ENCODE measurements around the gene TAGLN. TPM values are rescaled to one million over a fixed set of nuclear protein-coding genes. Genes with fewer than 3 reads are reported as not detected.
"Not testable (repeated sequence)": the region's sequence is repeated elsewhere in the genome, so short reads cannot be mapped to it uniquely, and the experiment has no call there.

The TAGLN gene
- total RNA-seq, 1 donor from 2014 or later, result 923 TPM

DNA sequence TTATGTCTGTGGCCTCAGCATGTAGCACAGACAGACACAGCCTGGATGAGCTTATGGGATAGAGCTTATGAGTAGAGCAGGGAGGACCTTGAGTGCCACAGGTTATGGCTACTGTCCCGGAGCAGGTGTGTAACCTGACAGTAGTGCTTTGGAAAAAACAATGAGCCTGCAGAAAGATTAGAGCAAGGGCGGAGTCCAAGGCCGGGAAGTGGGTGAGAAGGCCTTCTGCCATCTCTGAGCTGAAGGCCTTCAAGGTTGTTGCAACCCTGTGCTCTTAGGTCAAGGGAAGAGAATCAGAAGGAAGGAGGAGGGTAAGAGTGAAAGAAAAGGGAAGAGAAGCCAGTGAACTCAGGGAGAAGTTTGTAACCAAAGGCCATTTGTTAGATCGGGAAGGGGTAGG is 3.9 kb upstream of the TAGLN start:
- DNase-seq (ENCODE audit: low spot score), result no peak

DNA sequence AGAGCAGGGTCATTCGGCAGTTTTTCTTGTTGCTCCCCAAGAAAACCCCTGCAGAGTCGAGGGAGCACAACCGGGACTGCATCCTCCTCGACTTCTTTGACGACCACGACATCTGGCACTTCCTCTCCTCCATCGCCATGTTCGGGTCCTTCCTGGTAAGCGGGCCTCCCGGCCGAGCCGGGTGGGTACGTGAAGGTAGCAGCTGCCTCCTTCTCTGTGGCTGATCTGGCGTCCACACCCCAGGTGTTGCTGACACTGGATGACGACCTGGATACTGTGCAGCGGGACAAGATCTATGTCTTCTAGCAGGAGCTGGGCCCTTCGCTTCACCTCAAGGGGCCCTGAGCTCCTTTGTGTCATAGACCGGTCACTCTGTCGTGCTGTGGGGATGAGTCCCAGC is 3.4 kb upstream of the TAGLN start:
- no peak for DNase-seq (ENCODE audit: low spot score)

- DNase-seq (ENCODE audit: low spot score), result no peak
These were observed 2.2 kb upstream of the TAGLN start for GRCh38 chr11:117197006-117197405.

DNA sequence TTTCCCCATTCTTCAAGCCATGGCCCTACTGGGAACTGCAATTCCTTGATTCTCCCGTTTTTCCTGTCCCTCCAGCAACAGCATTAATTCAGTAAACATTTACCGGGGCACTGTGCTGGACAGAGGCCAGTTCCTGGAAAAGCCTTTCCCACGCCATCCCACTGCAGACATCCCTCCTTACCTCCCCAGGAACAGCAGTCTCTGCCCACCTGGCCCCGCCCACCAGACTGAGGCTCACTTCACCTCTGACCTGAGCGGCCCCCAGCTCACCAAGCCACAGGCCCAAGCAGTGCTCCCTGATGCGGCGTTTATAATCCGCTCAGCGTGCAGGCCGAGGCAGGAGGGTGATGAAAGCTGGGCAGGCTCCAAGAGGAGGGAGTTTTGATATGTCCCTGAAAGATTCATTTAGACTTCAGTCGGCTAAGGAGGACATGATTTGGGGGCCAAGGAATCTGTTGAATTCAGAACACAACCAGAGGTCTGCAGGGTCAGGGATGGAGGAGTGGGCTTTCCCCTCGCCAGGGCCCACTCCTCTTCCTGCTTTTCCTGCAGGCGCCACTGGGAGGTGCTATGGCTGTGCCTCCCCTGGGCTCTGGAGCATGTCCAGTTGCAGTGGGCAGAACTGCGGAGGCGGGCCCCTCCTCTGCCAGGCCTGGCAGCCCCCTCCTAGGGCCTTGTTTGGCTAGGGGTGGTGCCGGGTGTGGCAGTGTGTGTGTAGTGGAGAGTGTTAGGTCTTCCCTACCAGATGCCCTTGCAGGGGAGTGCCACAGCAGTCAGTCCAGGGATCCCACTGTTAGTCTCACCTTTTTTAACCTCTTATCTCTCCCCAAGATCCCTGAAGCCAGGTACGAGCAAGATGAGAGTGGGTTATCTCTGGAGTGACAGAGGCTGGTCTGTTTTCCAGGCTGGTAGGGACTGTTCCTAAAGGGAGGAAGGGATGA is 1.4 kb upstream of the TAGLN start:
- no peak for DNase-seq (ENCODE audit: low spot score)

DNA sequence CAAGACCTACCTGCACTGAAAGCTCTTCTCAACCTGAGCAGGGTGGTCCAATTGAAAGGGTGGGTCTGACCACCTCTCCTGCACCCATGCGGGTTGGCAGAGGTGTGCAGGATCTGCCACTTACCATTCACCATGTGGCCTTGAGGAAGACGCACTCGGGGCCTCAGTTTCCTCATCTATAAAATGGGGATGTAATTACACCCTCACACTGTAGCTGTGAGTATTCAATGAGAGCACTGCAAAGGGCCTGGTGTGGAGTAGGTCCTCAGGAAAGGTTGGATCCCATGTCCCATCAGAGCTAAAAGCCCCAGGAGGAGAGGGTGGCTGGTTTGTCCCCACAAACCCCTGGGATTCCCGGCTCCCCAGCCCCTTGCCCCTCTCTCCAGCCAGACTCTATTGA is 557 bp upstream of the TAGLN start:
- no peak for DNase-seq (ENCODE audit: low spot score)

DNA sequence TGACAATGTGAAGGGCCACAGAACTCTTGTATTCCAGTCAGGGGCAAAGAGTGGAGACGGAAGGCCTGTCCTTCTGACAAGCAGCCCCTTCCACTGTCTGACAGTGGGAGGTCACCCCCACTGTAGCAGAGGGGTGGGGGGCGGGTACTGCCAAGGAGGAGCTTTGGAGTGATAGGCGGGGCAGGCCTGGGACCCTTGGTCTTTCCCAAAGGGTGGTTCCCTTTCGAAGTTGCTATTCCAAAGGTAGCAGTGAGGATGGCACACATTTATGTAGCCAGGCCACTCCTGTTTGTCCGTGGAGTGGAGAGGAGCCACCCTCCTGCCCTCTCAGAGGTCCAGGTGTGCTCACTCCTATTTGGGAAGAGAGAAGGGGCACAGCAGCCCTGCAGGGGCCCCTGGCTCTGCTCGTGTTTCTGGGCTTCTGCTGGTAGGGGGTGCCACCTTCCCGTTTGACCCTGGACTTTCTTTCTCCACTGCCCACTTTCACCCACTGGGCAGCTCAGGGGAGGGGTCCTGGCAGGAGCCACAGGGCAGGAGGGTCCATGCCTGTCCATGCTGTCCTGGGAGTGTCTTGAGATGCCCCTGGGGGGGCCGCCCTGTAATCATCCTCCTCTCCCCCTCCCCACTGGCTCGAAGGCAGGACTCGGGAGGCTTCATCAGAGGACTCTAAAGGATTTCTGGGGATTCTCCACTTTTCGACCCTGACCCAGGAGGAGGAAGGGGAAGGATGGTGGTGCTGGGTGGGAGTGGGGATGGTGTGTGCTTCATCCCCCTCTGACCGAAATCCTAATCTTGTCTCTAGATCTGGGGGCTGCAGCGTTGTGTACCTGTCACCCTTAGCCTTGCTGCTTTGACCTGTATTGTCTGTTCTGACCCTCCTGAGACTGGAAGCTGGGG is 994 bp downstream of the TAGLN start:
- DNase-seq (ENCODE audit: low spot score), result no peak

- no peak for DNase-seq (ENCODE audit: low spot score)
These were observed 1.9 kb downstream of the TAGLN start for GRCh38 chr11:117200813-117201657.

GRCh38 chr11:117201658-117202305 is 2.6 kb downstream of the TAGLN start:
- no peak for DNase-seq (ENCODE audit: low spot score)

DNA sequence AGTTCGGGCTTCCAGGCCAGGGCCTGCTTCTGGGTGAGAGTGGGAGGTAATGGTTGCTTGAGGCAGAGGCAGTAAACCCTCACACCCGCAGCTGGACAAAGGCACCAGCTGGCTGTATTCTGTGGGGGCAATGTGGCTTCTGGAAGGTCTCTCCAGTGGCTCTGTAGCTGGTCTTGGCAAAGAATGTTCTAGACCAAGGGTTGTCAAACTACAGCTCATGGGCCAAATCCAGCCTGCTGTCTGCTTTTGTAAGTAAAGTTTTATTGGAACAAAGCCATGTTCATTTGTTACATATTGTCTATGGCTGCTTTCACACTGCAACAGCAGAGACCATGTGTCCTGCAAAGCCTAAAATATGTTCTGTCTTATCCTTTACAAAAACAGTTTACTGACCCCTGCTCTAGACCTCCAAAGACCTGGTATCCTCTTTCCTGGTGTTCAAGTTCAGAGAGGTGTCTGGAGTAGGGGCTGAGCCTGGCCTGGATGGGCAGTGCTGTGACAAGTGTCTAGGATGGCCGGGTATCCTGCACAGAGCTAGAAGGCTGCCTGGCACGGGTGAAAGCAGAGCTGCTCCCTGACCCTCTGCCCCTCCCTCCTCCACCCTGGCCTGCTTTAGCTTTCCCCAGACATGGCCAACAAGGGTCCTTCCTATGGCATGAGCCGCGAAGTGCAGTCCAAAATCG is 3.4 kb downstream of the TAGLN start:
- DNase-seq (ENCODE audit: low spot score), result no peak

GRCh38 chr11:117203069-117203407 is 3.9 kb downstream of the TAGLN start:
- DNase-seq (ENCODE audit: low spot score), result no peak

GRCh38 chr11:117204283-117205080 is 5.3 kb downstream of the TAGLN start:
- no peak for DNase-seq (ENCODE audit: low spot score)

DNA sequence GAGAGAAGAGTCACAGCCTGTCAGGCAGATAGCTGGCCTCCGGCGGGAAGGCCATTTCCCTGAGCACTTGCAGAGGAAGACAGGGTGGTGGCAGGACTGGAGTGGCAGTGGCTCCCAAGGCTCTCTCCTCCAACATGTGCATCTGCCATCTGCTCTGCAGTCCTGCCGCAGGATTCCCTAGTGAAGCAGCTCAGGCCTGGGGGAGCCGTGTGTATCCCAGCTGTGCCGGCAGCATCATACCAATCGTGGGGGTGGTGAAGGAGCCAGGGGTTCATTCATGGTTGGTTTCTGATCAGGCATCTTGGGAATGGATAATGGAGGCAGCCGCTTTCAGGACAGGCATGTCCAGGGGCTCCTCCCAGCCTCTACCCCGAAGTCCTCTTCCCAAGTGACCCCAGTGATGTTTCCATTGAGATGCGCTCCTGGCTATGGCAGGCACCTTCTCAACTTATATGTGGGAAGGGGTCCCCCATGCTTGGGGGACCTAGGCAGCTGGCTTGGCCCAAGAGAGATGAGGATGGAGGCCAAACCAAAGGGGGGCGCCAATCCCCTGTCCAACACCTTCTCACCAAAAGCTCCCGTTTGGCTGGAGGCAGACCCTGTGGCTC is 6.1 kb downstream of the TAGLN start:
- DNase-seq (ENCODE audit: low spot score), result no peak

- DNase-seq (ENCODE audit: low spot score), result not testable (repeated sequence)
These were observed 6.9 kb downstream of the TAGLN start for GRCh38 chr11:117206111-117206510.

GRCh38 chr11:117206859-117207258 is 7.7 kb downstream of the TAGLN start:
- DNase-seq (ENCODE audit: low spot score), result not testable (repeated sequence)

GRCh38 chr11:117207481-117207880 is 8.3 kb downstream of the TAGLN start:
- DNase-seq (ENCODE audit: low spot score), result not testable (repeated sequence)

DNA sequence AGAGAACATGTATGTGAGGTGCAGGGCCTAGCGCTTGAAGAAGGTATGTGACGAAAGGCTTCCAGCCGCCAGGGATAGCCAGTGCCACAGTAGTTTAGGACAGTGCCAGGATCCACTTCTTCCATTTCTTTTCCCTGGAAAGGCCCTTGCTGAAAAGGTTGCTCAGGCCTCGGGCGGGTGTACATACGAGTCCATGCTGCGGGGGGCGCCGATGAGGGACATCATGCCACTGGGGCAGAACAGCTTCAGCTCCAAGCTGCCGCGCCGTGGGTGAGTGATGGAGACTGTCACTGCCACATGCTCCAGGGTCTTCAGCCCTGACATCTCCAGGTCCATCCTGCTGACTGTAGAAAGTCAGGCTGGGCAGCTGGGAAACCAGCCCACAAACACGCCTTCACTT is 9.5 kb downstream of the TAGLN start:
- DNase-seq (ENCODE audit: low spot score), result not testable (repeated sequence)

DNA sequence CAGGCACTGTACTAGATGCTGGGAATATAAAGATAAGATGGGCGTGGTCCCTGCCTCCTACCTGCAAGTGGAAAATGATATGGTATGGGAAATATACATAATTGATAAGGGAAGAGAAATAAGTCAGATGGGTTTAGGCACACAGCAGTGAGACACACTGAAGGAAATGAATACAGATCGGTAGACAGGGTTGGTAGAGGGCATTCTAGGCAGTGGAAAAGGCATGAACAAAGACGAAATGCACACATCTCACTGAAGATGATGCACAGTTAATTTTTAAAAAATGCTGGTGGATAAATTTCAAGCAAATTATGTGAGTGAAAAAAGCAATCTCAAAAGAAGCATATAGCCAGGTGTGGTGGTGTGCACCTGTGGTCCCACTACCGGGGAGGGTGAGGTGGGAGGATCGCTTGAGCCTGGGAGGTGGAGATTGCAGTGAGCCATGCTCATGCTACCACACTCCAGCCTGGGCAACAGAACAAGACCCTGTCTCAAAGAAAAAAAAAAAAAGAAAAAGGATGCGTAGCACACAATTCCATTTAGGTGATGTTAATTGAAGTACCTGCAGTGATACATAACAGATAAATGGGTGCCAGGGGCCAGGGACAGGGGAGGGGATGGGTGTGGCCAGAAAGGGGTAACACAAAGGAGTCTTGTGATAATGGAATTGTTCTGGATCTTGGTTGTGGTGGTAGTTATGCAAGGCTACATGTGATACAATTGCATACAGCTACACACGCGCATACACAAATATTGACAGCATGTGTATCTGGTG is 10.4 kb downstream of the TAGLN start:
- DNase-seq (ENCODE audit: low spot score), result not testable (repeated sequence)

- no peak for DNase-seq (ENCODE audit: low spot score)
These were observed 11.4 kb downstream of the TAGLN start for GRCh38 chr11:117210620-117211019.

Measured in mesenteric fat pad (tissue), 1 donor.